ENCODE measurements around the gene BLACAT1. TPM values are rescaled to one million over a fixed set of nuclear protein-coding genes. Genes with fewer than 3 reads are reported as not detected.

Gene BLACAT1
- 12.7 and 13.5 TPM in 2 replicates for total RNA-seq (2021)
- Bru-seq, nascent RNA = percentile 78 among the genes with signal in this experiment
- BruChase-seq, experiment 1, labeled RNA remaining after a 2-hour chase = percentile 90 among the genes with signal in this experiment
- BruChase-seq, experiment 2, labeled RNA remaining after a 6-hour chase = percentile 58 among the genes with signal in this experiment
- long read RNA-seq, transcript BLACAT1-201 (1 exons, 2,994 nt) = major isoform, 6 of 6 reads
- long read RNA-seq, partial matches to known transcripts = 0 of 6 reads
- long read RNA-seq, other reads (novel, unspliced or antisense) = 0 of 6 reads

DNA sequence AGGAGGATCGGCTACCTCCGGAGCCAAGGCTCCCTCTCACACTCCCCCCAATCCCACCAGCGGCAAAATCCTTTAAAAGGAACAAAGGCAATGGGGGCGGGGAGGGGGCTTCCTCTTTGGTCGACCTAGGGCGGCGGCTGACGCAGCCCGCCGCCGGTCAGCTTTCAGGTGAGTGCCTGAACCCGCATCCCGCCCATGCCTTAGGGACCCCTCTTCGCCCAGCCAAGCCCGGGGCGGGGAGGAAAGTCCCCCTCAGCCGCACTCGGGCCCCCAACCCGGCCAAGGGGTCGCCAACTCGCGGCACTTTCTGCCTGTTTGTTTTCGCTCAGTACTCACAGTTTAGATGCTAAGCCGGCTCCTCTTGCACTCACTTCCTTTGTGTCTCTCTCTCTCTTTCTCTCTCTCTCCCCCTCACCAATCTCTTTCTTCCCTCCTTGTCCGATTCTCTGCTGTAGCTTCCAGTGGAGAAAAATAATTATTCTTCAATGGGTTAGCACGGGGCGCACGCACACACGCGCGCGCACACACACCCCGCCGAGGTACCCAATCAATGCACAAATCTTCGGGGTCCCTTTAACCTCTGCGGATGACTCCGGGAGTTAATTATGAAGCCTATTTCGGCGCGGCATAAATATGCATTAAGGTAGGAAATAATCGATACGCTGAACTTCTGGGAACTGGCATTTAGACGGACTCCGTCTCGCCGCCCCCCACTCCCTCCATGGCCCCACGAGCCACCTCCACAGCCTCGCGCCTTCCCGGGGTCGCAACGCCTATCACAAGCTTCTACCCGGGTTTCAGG, at the start of gene BLACAT1:
Gene BLACAT1, minus strand, starts transcription at position 465 of the 802 bp plus-strand sequence.
- TF ChIP-seq, protein P1, sequence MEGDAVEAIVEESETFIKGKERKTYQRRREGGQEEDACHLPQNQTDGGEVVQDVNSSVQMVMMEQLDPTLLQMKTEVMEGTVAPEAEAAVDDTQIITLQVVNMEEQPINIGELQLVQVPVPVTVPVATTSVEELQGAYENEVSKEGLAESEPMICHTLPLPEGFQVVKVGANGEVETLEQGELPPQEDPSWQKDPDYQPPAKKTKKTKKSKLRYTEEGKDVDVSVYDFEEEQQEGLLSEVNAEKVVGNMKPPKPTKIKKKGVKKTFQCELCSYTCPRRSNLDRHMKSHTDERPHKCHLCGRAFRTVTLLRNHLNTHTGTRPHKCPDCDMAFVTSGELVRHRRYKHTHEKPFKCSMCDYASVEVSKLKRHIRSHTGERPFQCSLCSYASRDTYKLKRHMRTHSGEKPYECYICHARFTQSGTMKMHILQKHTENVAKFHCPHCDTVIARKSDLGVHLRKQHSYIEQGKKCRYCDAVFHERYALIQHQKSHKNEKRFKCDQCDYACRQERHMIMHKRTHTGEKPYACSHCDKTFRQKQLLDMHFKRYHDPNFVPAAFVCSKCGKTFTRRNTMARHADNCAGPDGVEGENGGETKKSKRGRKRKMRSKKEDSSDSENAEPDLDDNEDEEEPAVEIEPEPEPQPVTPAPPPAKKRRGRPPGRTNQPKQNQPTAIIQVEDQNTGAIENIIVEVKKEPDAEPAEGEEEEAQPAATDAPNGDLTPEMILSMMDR (conservative IDR thresholded peaks at IDR 0.05) = no peak
- TF ChIP-seq EZH2 (IDR thresholded peaks at IDR 0.05; ENCODE audit: low read depth) = no peak
- ChIA-PET POLR2A (ENCODE audit: unreplicated experiment) (no interaction called here), CTCF (no interaction called here)

DNA sequence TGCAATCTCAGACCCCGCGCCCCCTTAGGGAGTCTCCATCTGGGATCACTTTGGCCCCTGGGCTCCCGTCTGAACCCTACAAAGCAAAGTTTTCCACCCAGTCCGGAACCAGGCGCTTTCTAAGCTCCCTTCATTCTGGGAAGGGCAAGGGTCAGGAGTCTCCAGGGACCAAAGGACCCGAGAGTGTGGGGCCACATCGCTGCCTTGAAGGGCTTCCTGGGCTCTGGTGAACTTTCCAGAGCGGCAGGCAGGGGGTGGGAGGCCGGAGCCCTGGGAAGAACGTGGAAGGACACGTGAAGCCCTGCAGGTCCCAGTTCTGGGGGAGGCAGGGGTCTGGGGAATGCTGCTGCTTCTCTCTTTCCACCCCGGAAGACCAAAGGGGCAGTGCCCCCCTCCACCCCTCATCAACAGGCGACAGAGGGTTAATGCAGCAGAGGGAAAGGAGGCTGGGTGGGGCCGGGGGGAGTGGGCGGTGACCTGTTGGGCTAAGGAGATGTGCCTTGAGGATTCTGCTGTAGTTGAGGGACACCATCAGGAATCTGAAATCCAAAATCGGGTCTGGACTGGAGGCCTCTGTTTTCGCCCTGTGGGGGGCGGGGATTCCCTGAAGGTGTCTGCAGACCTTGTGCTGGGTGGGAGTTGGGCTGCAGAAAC, 49.4 kb upstream of the BLACAT1 start:
- ChIA-PET POLR2A (ENCODE audit: unreplicated experiment) (interaction anchor here (0.5 to 0.7 kb wide), 2 partner anchors 29 to 65 kb away, joined by 3 to 19 read pairs; no protein-coding TSS in a partner anchor), CTCF (interaction anchor here (0.5 kb wide), 2 partner anchors 714 to 759 kb away, joined by 6 to 17 read pairs; no protein-coding TSS in a partner anchor)
- TSS peak; percentile 57 for BruUV-seq (replicated peaks)

More for the DNA sequence above, at the start of gene BLACAT1:
- no peak within 1 kb of the TSS for H3K27ac ChIP-seq
- H3K36me3 ChIP-seq (ENCODE audit: low read depth) = no peaks in the 10 kb centered on the region
- H2AFZ ChIP-seq = peak within 1 kb of the TSS; percentile 71; the same call in 1 of the 2 replicates
- no peaks in the 10 kb centered on the region for H3K79me2 ChIP-seq (ENCODE audit: low read depth)
- H3K4me3 ChIP-seq = peak within 1 kb of the TSS; percentile 47
- no peaks in the 10 kb centered on the region for H3K9me3 ChIP-seq (ENCODE audit: insufficient read depth, low read depth)
- H3K4me2 ChIP-seq = peak within 1 kb of the TSS; percentile 75
- H3K9me2 ChIP-seq (ENCODE audit: insufficient read depth) = no peaks in the 10 kb centered on the region
- H3K27me3 ChIP-seq (ENCODE audit: insufficient read depth, low read depth) = peaks cover 52% of the 10 kb centered on the region
- no peaks in the 10 kb centered on the region; the same call in 1 of the 2 replicates for H4K20me1 ChIP-seq (ENCODE audit: insufficient read depth)
- no peak for DNase-seq
- intact Hi-C loops (cut with micrococcal nuclease; ENCODE audit: unreplicated experiment) = no loop called here
- no TSS peak for BruUV-seq (replicated peaks)
- H3K4me1 ChIP-seq (replicated peaks; ENCODE audit: insufficient read depth) = peaks cover 16% of the 10 kb centered on the region
- H3F3A ChIP-seq (ENCODE audit: insufficient read depth, low read depth) = peaks cover 18% of the 10 kb centered on the region

More for the DNA sequence above, 49.4 kb upstream of the BLACAT1 start:
- peak overlapping the region; percentile 31 for H3K27ac ChIP-seq
- peaks cover 12% of the 10 kb centered on the region; the same call in 1 of the 2 replicates for H3F3A ChIP-seq (ENCODE audit: insufficient read depth, low read depth)
- H3K4me1 ChIP-seq (replicated peaks; ENCODE audit: insufficient read depth) = peaks cover 14% of the 10 kb centered on the region
- peak overlapping the region; percentile 100 for H3K4me2 ChIP-seq
- H3K27me3 ChIP-seq (ENCODE audit: insufficient read depth, low read depth) = no peaks in the 10 kb centered on the region
- H3K4me3 ChIP-seq = peak overlapping the region; percentile 88
- H3K9me2 ChIP-seq (ENCODE audit: insufficient read depth) = no peaks in the 10 kb centered on the region
- H3K36me3 ChIP-seq (ENCODE audit: low read depth) = no peaks in the 10 kb centered on the region
- H3K79me2 ChIP-seq (ENCODE audit: low read depth) = peaks cover 15% of the 10 kb centered on the region
- H3K9me3 ChIP-seq (ENCODE audit: insufficient read depth, low read depth) = no peaks in the 10 kb centered on the region
- H2AFZ ChIP-seq = peak overlapping the region; percentile 99
- TF ChIP-seq, protein P1 (conservative IDR thresholded peaks at IDR 0.05) = no peak
- TF ChIP-seq EZH2 (IDR thresholded peaks at IDR 0.05; ENCODE audit: low read depth) = no peak
- H4K20me1 ChIP-seq (ENCODE audit: insufficient read depth) = no peaks in the 10 kb centered on the region
- peak in 1 of 2 experiments; percentile 35 for DNase-seq
- intact Hi-C loops (cut with micrococcal nuclease; ENCODE audit: unreplicated experiment) = no loop called here
